ENCODE measurements around the gene RDX.
"Not testable (repeated sequence)": the region's sequence is repeated elsewhere in the genome, so short reads cannot be mapped to it uniquely, and the experiment has no call there.

RDX gene

GRCh38 chr11:110318638-110319404, 22.4 kb upstream of the RDX start:
- no peak for DNase-seq
- TF ChIP-seq POLR2A (IDR thresholded peaks at IDR 0.05; ENCODE audit: low read length) (no peak), GATA1 (IDR thresholded peaks at IDR 0.05; ENCODE audit: low read depth, low read length) (no peak)

DNA sequence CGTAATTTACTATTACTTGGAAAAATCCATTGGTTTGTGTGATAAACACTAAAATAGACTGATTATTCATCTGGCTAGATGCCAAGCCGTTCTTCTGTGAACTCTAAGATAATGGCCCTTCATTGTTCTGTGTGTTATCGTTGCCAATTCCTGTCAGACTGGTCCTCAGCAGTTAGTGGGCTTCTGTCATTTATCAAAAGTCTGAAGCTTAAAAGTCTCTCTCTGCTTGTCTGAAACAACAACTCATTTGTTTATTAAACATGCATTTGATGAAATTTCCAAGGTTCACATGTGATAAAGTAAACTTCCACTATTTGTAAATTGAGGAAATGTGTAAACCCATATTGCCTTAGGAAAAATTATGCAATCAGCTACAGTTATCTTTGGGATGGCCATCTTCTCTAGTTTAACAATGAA, 21.1 kb upstream of the RDX start:
- DNase-seq = peak; percentile 64 to 86

DNA sequence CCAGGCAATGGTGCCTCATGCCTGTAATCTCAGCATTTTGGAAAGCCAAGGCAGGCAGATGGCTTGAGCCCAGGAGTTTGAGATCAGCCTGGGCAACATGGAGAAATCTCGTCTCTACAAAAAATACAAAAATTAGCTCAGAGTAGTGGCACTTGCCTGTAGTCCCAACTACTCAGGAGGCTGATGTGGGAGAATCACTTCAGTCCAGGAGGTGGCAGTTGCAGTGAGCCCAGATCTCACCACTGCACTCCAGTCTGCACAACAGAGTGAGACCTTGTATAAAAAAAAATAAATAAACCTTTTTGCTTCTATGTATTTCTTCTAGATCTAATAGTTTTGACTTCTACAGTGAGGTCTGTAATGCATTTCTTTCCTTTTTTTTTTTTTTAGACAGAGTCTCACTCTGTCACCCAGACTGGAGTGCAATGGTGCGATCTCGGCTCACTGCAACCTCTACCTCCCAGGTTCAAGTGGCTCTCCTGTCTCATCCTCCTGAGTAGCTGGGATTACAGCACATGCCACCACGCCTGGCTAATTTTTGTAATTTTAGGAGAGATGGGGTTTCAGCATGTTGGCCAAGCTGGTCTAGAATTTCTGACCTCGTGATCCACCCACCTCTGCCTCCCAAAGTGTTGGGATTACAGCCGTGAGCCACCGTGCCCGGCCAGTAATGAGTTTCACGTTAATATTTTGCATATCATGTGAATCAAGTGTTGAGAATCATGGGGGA, 18.1 kb upstream of the RDX start:
- TF ChIP-seq GATA1 (IDR thresholded peaks at IDR 0.05; ENCODE audit: low read depth, low read length) (no peak), POLR2A (IDR thresholded peaks at IDR 0.05; ENCODE audit: low read length) (no peak)
- DNase-seq = no peak

More for the DNA sequence above, 21.1 kb upstream of the RDX start:
- TF ChIP-seq POLR2A (IDR thresholded peaks at IDR 0.05; ENCODE audit: low read length) (no peak), GATA1 (IDR thresholded peaks at IDR 0.05; ENCODE audit: low read depth, low read length) (no peak)

DNA sequence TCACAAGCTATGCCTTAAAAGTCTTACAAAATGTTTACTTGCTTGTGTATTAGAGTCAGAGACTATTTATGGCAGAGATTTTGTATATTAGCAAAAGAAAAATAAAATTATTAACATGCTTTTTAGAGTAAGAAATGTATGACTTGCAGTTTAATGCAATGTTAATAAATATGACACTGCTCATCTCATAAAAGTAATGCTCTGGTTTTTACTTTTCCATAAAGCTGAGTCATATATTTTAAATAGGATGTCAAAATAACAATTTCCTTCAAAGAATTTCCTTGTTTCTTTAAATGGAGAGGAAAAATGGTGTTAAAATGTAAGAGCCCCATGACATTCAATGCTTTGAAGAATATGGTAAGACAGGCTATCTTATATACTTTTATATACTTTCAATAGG, 16.3 kb upstream of the RDX start:
- no peak for TF ChIP-seq POLR2A (IDR thresholded peaks at IDR 0.05; ENCODE audit: low read length)
- no peak for DNase-seq

DNA sequence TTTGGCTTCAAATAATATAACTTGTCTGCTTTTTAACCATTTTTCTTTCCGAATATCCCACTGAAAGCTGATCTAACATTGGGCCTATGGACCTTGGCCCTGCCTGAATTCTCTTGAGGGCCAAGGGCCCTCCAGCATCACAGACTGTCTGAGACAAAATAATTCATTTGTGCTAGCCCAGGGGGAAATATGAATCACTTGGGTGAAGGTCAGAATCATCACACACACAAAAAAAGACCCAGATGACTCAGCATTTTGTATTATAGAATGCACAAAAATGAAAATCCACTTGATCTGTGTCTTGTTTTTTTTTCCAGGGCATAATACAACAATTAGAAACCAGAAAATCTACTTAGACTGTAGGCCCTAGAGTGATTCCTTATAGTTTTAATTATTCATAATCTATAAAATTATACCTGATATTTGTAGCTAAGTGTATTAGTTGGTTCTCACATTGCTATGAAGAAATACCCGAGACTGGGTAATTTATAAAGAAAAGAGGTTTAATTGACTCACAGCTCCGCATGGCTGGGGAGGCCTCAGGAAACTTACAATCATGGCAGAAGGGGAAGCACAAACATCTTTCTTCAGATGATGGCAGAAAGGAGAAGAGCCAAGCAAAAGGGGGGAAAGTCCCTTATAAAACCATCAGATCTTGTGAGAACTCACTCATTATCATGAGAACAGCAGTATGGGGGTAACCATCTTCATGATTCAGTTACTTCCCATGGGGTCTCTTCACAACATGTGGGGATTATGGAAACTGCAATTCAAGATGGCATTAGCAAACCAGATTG, 15.6 kb upstream of the RDX start:
- TF ChIP-seq POLR2A (IDR thresholded peaks at IDR 0.05; ENCODE audit: low read length) (no peak), GATA1 (IDR thresholded peaks at IDR 0.05; ENCODE audit: low read depth, low read length) (no peak)
- peak in 1 of 2 experiments; percentile 5 for DNase-seq

DNA sequence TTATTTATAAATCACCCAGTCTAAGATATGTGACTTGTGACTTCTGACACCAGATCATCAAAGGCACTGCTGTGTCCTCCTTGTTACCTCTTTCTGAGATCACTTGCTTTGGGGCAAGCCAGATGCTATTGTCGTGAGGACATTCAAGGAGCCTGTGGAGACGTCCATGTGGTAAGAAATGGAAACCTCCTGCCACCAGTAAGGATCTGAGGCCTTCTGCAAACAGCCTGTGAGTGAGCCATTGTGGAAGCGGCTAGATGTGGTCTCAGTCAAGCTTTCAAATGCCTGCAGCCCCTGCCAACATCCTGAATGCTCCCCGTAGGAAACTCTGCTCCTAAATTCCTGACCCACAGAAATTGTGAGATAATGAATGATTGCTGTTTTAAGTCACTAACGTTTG, 11.7 kb upstream of the RDX start:
- TF ChIP-seq GATA1 (IDR thresholded peaks at IDR 0.05; ENCODE audit: low read depth, low read length) (no peak), POLR2A (IDR thresholded peaks at IDR 0.05; ENCODE audit: low read length) (no peak)
- DNase-seq = no peak

DNA sequence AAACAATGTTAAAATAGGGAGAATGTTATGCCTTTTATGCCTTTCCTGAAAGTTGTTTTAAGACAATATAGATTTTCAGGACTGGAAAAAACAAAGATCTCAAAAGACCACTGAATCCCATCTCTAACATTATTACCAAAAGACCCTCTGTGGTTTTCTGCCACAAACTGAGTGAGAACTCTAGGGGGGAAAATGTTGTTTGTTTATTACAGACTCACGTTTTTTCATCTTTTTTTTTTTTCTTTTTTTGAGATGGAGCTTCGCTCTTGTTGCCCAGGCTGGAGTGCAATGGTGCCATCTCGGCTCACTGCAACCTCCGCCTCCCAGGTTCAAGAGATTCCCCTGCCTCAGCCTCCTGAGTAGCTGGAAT, 9.6 kb upstream of the RDX start:
- not testable (repeated sequence) for DNase-seq

DNA sequence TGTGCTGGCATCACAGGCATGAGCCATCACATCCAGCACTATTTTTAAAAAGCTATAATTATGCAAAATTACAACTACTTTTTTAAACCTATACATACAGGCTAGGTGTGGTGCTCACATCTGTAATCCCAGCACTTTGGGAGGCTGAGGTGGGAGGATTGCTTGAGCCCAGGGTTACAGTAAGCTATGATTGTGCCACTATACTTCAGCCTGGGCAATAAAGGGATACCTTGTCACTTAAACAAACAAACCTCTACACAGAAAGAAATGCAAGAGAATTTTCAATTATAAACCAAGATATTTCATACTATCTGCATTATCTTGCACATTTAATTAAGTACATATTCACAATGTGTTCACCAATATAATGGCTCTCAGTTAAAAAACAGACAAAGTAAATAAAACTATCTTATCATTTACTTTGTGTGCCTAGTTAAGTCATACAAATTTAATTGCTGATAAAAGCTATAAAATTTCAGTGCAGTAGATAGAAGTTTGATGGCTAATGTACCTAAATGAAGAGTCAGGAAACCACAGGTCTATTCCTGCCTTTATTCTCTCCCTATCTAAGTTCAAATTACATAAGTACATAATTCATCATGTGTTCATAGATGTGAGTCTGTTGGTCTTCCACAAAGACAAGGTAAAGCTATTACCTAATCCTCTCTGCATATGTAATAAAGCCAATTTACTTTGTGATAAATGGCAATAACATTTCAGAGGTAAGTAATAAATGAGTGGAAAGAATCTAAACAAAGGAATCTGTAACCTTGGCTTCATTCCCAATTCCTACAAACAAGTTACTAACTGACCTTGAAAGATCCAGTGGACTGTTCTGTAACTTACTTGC, 9.0 kb upstream of the RDX start:
- TF ChIP-seq GATA1 (IDR thresholded peaks at IDR 0.05; ENCODE audit: low read depth, low read length) (no peak), POLR2A (IDR thresholded peaks at IDR 0.05; ENCODE audit: low read length) (no peak)
- no peak for DNase-seq

DNA sequence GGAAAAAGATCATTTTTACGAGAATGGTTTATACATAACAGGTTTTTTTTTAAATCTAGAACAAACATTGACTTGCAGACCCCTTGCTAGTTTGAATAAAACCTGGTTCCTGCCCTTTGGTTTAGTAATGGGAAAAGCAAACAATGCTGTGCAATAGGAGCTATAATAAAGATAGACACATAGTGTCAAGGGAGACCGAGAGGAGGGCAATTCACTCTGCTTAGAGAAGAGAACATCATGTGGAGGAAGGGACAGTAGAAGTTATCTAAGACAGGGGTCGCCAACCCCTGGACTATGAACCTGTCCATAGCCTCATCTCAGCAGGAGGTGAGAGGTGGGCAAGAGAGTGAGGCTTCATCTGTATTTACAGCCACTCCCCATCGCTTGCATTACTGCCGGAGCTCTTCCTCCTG, 7.0 kb upstream of the RDX start:
- no peak for TF ChIP-seq POLR2A (IDR thresholded peaks at IDR 0.05; ENCODE audit: low read length)
- TF ChIP-seq GATA1 (IDR thresholded peaks at IDR 0.05; ENCODE audit: low read depth, low read length) = no peak
- DNase-seq = no peak

DNA sequence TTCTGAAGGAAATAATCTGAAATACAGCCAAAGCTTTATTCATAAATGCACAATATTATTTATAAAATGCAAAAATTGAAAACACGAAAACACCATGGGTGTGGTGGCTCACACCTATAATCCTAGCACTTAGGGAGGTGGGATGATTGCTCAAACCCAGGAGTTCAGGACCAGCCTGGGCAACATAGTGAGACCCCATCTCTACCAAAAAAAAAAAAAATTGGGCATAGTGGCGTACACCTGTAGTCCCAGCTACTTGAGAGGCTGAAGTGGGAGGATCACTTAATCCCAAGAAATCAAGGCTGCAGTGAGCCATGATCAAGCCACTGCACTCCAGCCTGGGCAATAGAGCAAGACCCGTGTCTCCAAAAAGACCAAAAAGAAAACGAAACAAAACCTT, 5.2 kb upstream of the RDX start:
- no peak for DNase-seq
- TF ChIP-seq POLR2A (IDR thresholded peaks at IDR 0.05; ENCODE audit: low read length) (no peak), GATA1 (IDR thresholded peaks at IDR 0.05; ENCODE audit: low read depth, low read length) (no peak)

- TF ChIP-seq POLR2A (IDR thresholded peaks at IDR 0.05; ENCODE audit: low read length) (no peak), GATA1 (IDR thresholded peaks at IDR 0.05; ENCODE audit: low read depth, low read length) (no peak)
- DNase-seq = no peak
These were observed 4.6 kb upstream of the RDX start for GRCh38 chr11:110301032-110301431.

GRCh38 chr11:110299006-110299785, 2.8 kb upstream of the RDX start:
- peak in 1 of 2 experiments; percentile 6 for DNase-seq
- TF ChIP-seq POLR2A (IDR thresholded peaks at IDR 0.05; ENCODE audit: low read length) = no peak
- no peak for TF ChIP-seq GATA1 (IDR thresholded peaks at IDR 0.05; ENCODE audit: low read depth, low read length)

DNA sequence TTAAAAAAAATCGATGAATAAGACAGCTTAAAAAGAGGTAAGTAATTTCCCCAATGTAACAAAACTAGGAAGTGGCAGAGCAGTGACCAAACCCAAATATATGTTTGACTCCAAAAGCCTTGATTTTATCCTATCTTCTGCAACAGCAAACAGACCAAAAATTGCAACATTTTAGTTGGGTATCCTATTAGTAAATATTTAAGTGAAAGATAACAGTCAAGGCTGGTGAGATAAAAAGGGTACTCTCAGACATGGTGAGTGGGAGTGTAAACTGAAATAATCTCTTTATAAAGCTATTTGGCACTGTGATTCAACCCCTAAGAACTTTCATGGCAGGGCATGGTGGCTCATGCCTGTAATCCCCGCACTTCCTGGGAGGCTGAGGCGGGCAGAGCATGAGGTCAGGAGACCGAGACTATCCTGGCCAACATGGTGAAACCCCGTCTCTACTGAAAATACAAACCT, 1.9 kb upstream of the RDX start:
- no peak for TF ChIP-seq POLR2A (IDR thresholded peaks at IDR 0.05; ENCODE audit: low read length)
- TF ChIP-seq GATA1 (IDR thresholded peaks at IDR 0.05; ENCODE audit: low read depth, low read length) = no peak
- DNase-seq = peak in 1 of 2 experiments; percentile 40

All from erythroblast (primary cell).